Epithelial cell of esophagus (primary cell): ENCODE data around the gene CLDN9.

ENCODE experiments used
- DNase-seq: peaks from one replicate; pipeline ENCODE4 v3.0.0; 2010; ENCODE audit warnings: low read depth
- H3K4me3 ChIP-seq: 2 replicates; pipeline ENCODE4 v1.5.1; 2011; ENCODE audit warnings: mild to moderate bottlenecking, low read length, control low read depth
- CTCF ChIP-seq: IDR thresholded peaks from 2 replicates; pipeline ENCODE4 v1.5.1; 2011; ENCODE audit warnings: low read depth, mild to moderate bottlenecking, low read length, control low read depth, inconsistent platforms; ENCODE audit not compliant: insufficient read depth; ENCODE audit errors: missing control alignments

CLDN9 gene

GRCh38 chr16:3013491-3013951 is 798 bp downstream of the CLDN9 start:
- DNase-seq = no peak
- TF ChIP-seq CTCF = no peak
- no peak overlapping the region for H3K4me3 ChIP-seq

- no peak overlapping the region for H3K4me3 ChIP-seq
- DNase-seq = no peak
- TF ChIP-seq CTCF = no peak
These were observed 1.4 kb downstream of the CLDN9 start for GRCh38 chr16:3013998-3014690.

- DNase-seq = no peak
- no peak for TF ChIP-seq CTCF
- no peak overlapping the region for H3K4me3 ChIP-seq
These were observed 2.2 kb downstream of the CLDN9 start for GRCh38 chr16:3014971-3015370.

- no peak for DNase-seq
- H3K4me3 ChIP-seq = no peak overlapping the region
- no peak for TF ChIP-seq CTCF
These were observed 3.3 kb downstream of the CLDN9 start for GRCh38 chr16:3015865-3016521.

GRCh38 chr16:3017344-3017743 is 4.6 kb downstream of the CLDN9 start:
- no peak overlapping the region for H3K4me3 ChIP-seq
- no peak for TF ChIP-seq CTCF
- no peak for DNase-seq

GRCh38 chr16:3017794-3018506 is 5.2 kb downstream of the CLDN9 start, which contains the start of gene CLDN6:
TSS of gene CLDN6 (minus strand) at chr16:3018183. CDS start at chr16:3016021, 2,162 bp downstream.
- TF ChIP-seq CTCF = peak; percentile 10
- no peak for DNase-seq
- H3K4me3 ChIP-seq = no peak within 1 kb of the TSS
